NCI-H2196 (cell line): Measurements from ENCODE around the gene ACTA1.
"Not testable (repeated sequence)": the region's sequence is repeated elsewhere in the genome, so short reads cannot be mapped to it uniquely, and the experiment has no call there.

Source experiments
- DNase-seq: peaks from one replicate; lab custom pipeline; 2025; ENCODE audit not compliant: unreplicated experiment; lab: John Stamatoyannopoulos, UW

ACTA1 gene

GRCh38 chr1:229434005-229434640 is at the start of gene ACTA1:
TSS of gene ACTA1 (minus strand) at chr1:229434094. CDS start at chr1:229433115, 979 bp downstream.
- DNase-seq, result no peak

GRCh38 chr1:229482511-229482910 is 48.6 kb upstream of the ACTA1 start:
- no peak for DNase-seq

DNA sequence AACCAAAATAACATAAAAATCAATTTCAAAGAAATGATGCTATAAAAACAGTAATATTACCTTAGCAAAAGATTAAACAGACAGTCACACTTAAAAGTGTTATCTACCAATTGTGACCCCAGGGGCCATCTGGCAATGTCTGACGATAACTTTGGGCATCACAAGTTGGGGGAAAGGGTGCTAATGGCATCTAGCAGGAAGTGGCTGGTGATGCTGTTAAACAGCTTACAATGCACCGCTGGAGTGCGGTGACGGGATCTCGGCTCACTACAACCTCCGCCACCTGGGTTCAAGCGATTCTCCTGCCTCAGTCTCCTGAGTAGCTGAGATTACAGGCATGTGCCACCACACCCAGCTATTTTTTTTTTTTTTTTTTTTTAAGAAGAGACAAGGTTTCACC is 46.6 kb upstream of the ACTA1 start:
- DNase-seq, result no peak

DNA sequence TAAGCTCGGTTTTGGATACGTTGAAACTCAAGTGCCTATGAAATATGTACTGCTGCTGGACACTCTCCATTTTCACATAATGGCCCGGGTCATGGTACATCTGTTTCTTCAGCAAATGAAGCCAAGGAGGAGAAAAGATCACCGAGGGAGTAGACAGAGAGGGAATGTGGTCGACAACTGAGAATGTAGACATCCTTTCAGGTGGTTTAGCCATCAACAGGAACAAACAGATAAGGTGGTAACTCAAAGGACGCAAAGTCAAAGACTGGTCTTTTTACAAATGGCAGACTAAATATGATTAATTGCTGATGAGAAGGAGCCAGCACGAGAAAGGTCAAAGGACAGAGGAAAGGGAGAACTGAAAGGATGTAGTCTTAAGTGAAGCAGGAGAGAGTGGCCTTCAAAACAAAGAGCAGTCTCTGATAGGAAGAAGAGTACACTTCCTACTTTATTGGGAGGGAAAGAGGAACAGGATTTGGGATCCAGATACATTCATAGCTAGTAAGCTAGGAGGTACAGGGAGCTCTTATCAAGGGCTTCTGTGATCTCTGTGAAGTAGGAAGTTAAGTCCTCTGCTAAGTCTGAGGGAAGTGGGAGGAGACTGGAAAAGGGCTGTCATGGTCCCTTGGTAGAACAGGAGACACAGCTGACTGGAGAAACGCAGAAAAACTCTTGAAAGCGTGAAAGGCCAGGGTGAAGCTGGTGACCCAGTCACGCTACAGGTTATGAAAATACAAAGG is 45.9 kb upstream of the ACTA1 start:
- no peak for DNase-seq

- no peak for DNase-seq
Measured at GRCh38 chr1:229478852-229479251, 45.0 kb upstream of the ACTA1 start.

GRCh38 chr1:229475859-229476258 is 42.0 kb upstream of the ACTA1 start:
- not testable (repeated sequence) for DNase-seq

DNA sequence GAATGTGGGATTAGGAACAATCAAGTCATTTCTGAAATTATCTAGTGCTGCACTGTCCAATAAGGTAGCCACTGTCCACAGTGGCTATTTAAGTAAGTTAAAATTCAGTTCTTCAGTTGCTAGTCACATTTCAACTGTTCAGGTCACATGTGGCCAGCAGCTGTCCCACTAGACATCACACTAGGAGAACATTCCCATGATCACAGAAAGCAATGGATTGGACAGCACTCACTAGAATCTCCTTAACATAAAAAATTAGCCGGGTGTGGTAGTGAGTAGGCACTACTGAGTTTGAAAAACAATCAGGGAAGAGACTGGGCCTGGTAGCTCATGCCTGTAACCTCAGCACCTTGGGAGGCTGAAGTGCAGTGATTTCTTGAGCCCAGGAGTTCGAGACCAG is 40.6 kb upstream of the ACTA1 start:
- DNase-seq, result no peak

GRCh38 chr1:229471175-229471574 is 37.3 kb upstream of the ACTA1 start:
- DNase-seq, result no peak

GRCh38 chr1:229470406-229471043 is 36.6 kb upstream of the ACTA1 start:
- DNase-seq, result peak; percentile 33

- no peak for DNase-seq
Measured at GRCh38 chr1:229466887-229467286, 33.0 kb upstream of the ACTA1 start.

GRCh38 chr1:229464672-229465071 is 30.8 kb upstream of the ACTA1 start:
- DNase-seq, result no peak

- no peak for DNase-seq
Measured at GRCh38 chr1:229461032-229461668, 27.3 kb upstream of the ACTA1 start.

- no peak for DNase-seq
Measured at GRCh38 chr1:229459815-229460214, 25.9 kb upstream of the ACTA1 start.

- no peak for DNase-seq
Measured at GRCh38 chr1:229457436-229457835, 23.5 kb upstream of the ACTA1 start.

DNA sequence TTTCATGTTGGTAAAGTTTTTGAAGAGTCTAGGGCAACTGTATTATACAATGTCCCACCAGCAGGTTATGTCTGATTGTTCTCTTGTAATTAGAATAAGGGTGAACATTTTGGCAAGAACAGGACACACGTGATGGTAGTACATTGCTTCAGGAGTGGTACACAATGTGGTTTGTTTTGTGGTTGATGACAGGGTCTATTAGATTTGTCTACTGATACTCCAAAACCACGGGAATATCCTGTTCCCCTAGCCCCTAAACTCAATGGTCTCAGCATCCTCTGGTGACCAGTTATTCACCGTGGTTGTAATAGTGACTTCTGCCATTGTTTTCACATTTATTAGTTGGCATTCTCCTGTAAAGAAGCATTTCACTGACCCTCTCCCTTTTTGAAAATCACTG is 22.1 kb upstream of the ACTA1 start:
- no peak for DNase-seq

GRCh38 chr1:229454056-229454455 is 20.2 kb upstream of the ACTA1 start:
- DNase-seq, result no peak

GRCh38 chr1:229452956-229453801 is 19.3 kb upstream of the ACTA1 start:
- peak; percentile 19 for DNase-seq

- DNase-seq, result no peak
Measured at GRCh38 chr1:229448845-229449244, 15.0 kb upstream of the ACTA1 start.

DNA sequence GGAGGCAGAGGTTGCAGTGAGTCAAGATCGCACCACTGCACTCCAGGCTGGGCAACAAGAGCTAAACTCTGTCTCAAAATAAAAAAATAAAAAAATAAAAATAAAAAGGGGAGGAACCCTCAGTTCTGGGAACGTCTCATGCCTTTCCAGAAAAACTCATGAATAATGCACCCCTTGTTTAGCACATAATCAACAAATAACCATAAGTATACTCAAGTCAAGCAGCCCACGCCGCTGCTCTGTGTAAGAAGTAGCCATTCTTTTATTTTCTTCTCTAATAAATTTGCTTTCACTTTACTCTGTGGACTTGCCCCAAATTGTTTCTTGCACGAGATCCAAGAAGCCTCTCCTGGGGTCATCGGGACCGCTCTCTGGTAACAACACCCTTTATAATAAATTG is 14.5 kb upstream of the ACTA1 start:
- no peak for DNase-seq

DNA sequence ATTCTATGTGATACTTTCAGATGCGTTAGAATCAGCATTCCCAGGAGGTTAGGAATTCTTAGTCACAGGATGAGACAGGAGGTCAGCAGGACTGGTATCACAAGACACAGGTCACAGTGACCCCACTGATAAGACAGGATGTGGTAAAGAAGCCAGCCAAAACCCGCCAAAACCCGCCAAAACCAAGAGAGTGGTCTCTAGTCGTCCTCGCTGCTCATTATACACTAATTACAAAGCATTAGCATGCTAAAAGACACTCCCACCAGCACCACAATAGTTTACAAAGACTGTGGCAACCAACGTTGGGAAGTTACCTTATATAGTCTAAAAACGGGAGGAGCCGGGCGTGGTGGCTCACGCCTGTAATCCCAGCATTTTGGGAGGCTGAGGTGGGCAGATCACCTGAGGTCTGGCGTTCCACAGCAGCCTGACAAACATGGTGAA is 13.9 kb upstream of the ACTA1 start:
- no peak for DNase-seq

- no peak for DNase-seq
Measured at GRCh38 chr1:229445828-229446227, 11.9 kb upstream of the ACTA1 start.
